HG02943 (cell line): ENCODE data around the gene ACCS.

ENCODE experiments used
- ATAC-seq: cut with Tn5 transposase; IDR thresholded peaks from one replicate; pipeline ENCODE4 v1.9.1; 2021; ENCODE audit warnings: mild to moderate bottlenecking, low read depth, moderate library complexity; ENCODE audit not compliant: unreplicated experiment

The ACCS gene

DNA sequence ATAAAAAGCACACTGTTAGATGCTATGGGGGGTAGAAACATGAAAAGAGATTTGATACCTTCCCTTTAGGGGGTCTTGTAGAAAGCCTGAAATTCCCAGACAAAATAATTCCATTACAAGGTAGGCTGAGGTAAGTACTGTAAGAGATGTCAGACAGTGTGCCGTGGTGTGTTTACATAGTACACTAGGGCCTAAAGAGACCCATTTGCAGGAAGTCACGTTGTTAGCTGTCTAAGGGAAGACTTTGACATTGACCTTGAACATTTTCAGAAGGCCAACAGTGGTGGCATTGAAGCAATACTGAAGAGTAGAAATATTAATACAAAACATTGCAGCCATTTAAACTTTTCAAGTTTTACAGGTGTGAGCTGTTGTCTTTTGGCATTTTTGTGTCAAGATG, 60.2 kb downstream of the ACCS start:
- ATAC-seq = no peak

DNA sequence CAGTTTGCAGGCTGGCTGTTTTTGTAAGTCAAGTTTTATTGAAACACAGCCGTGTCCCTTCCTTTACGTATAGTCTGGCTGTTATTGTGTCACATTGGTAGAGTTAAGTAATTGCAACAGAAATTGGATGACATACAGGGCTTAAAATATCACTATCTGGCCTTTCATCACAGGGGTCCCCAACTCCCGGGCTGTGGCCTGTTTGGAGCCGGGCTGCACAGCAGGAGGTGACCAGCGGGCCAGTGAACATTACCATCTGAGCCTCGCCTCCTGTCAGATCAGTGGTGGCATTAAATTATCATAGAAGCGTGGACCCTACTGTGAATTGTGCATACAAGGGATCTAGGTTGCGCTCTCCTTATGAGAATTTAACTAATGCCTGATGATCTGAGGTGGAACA, 61.1 kb downstream of the ACCS start:
- ATAC-seq = no peak

DNA sequence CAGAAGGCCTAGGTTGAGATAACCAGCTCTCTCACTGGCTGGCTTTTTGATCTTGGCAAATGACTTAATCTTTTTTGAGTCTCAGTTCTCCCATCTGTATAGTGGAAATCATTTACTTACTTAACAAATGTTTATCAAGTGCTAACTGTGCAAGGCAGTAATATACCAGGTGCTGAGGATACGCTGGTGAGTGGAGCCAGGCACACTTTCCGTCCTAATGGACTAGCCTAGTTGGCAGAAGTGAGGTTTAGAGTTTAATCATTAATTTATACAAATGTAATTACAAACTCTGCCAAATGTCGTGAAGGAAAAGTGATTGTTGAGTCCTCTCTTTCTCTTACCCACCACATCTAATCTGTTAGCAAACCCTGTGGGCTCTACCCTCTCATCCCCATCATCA, 62.7 kb downstream of the ACCS start:
- ATAC-seq = no peak

DNA sequence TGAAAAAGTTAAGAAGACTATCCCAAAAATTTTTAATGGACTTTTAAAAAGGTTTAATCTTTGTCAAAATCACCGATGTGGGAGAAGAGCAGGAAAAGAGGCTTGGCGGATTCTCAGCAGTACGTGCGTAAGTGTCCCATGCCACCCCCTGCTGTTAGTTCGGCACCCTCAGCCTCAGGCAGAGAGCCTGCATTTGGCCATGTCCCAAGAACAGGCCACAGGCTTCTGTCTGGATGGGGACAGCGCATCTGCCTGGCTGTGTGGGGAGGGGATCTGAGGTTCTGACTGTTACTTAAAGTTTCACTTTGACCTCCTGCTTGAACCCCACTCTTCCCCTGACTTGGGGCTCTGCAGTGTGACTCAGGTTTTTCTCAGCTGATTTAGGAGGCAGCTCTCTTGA, 64.7 kb downstream of the ACCS start:
- no peak for ATAC-seq

DNA sequence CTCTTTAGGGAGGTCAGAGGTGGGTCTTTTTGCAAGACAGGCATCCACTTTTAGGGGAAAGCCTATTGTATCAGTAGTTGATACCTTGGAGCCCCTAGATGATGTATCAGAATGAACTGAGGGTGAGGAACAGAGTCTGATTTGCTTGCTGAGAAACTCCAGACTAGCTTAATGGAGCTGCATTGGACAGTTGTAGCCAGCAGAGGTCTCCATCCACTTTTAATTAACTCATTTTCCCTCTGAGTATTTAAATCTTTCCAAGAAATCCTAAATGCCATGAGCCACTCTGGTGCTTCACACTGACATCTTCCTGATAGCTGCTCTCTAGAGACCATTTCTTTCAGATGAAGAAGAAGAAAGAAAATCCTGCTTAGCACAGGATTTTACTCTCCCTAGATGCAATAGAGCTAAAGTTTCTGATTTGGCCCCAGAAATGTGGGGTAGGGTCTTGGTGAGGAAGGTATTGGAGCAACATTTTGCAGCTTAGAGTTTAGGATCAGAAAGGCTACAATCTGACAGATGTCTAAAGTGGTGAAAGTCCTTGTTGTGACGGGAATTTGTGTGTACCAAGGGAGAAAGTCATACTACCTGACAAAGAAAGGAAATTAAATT, 67.4 kb downstream of the ACCS start:
- ATAC-seq = no peak
